IMR-90 (cell line): ENCODE data around the gene SOX30.

Experiments used
- BHLHE40 ChIP-seq: fragments of 150-350 bp; IDR thresholded peaks from 2 replicates; pipeline ENCODE4 v1.6.1; 2016; ENCODE audit warnings: mild to moderate bottlenecking, low read depth, low read length
- CEBPB ChIP-seq: IDR thresholded peaks from 2 replicates; pipeline ENCODE4 v1.6.1; 2012; ENCODE audit warnings: low read depth, low read length, improper control_type of control experiment
- CHD1 ChIP-seq: IDR thresholded peaks from 2 replicates; pipeline ENCODE4 v1.6.1; 2012; ENCODE audit warnings: low read depth, low read length, improper control_type of control experiment
- CTCF ChIP-seq: conservative IDR thresholded peaks from 2 replicates; pipeline ENCODE4 v1.5.1; 2012; ENCODE audit warnings: mild to moderate bottlenecking, low read depth, low read length, improper control_type of control experiment
- MAFK ChIP-seq: IDR thresholded peaks from 2 replicates; pipeline ENCODE4 v1.6.1; 2012; ENCODE audit warnings: low read depth, low read length, improper control_type of control experiment
- MAZ ChIP-seq: IDR thresholded peaks from 2 replicates; pipeline ENCODE4 v1.6.1; 2012; ENCODE audit warnings: low read depth, mild to moderate bottlenecking, low read length, improper control_type of control experiment, moderate library complexity, borderline replicate concordance
- POLR2A ChIP-seq: IDR thresholded peaks from 2 replicates; pipeline ENCODE4 v1.6.1; 2012; ENCODE audit warnings: mild to moderate bottlenecking, low read depth, low read length
- RAD21 ChIP-seq: IDR thresholded peaks from 2 replicates; pipeline ENCODE4 v1.6.1; 2012; ENCODE audit warnings: low read length, improper control_type of control experiment
- RFX5 ChIP-seq: IDR thresholded peaks from 2 replicates; pipeline ENCODE4 v1.8.0; 2012; ENCODE audit warnings: low read depth, mild to moderate bottlenecking, low read length, moderate library complexity
- SMC3 ChIP-seq: fragments of 150-350 bp; IDR thresholded peaks from 2 replicates; pipeline ENCODE4 v1.6.1; 2016; ENCODE audit warnings: low read depth, mild to moderate bottlenecking, antibody characterized with exemption, low read length, moderate library complexity
- USF2 ChIP-seq: fragments of 150-350 bp; IDR thresholded peaks from 2 replicates; pipeline ENCODE4 v1.6.1; 2017; ENCODE audit warnings: mild to moderate bottlenecking, antibody characterized with exemption, low read length, low read depth

GRCh38 chr5:157680239-157680638, 28.0 kb upstream of the SOX30 start:
- TF ChIP-seq MAZ (no peak), CTCF (no peak), POLR2A (no peak), RAD21 (no peak), RFX5 (no peak), MAFK (no peak), CEBPB (no peak), USF2 (no peak), BHLHE40 (no peak), SMC3 (no peak), CHD1 (no peak)
